ENCODE data around the gene TBCCD1. TPM values are rescaled to one million over a fixed set of nuclear protein-coding genes. Genes with fewer than 3 reads are reported as not detected.
"Not testable (repeated sequence)": the region's sequence is repeated elsewhere in the genome, so short reads cannot be mapped to it uniquely, and the experiment has no call there.

The TBCCD1 gene
- total and polyA plus RNA-seq, 10 donors, result 3.7 to 22.1 (median 12.6) TPM

GRCh38 chr3:186502138-186502948 lies 64.8 kb downstream of the TBCCD1 start:
- peaks cover 0 to 11% (median 0%) of the 10 kb centered on the region in 6 donors for H3K4me1 ChIP-seq
- no peak overlapping the region for H3K27ac ChIP-seq
- H3K9me3 ChIP-seq, result peaks cover 0 to 14% (median 2%) of the 10 kb centered on the region in 8 donors
- intact Hi-C loops (cut with DNase I; ENCODE audit: low total_unique reads), result no loop called here
- H3K36me3 ChIP-seq, result no peaks in the 10 kb centered on the region
- WGBS, 5 donors, result 49 to 58% (median 51%) methylated on average over 5 of the region's 5 CpGs
- H3K27me3 ChIP-seq (replicated peaks in 1 of 7), result peaks cover 0 to 8% (median 0%) of the 10 kb centered on the region in 7 donors
- no peak for DNase-seq
- TF ChIP-seq POLR2A (IDR thresholded peaks at IDR 0.05), result no peak
- TF ChIP-seq POLR2AphosphoS5 (IDR thresholded peaks at IDR 0.05), result no peak
- TF ChIP-seq CTCF (IDR thresholded peaks at IDR 0.05 in 8 of 11, conservative IDR thresholded peaks at IDR 0.05 in 3 of 11), result no peak
- H3K4me3 ChIP-seq, result peak overlapping the region in 2 of 8 donors; percentile 7 to 9

- WGBS, 5 donors, result 52 to 70% (median 57%) methylated on average over 3 of the region's 3 CpGs
- peaks cover 0 to 14% (median 2%) of the 10 kb centered on the region in 8 donors for H3K9me3 ChIP-seq
- H3K4me3 ChIP-seq; DNase-seq; H3K36me3 ChIP-seq; H3K27me3 ChIP-seq (replicated peaks in 1 of 7); intact Hi-C loops (cut with DNase I; ENCODE audit: low total_unique reads); H3K27ac ChIP-seq: not testable (repeated sequence)
- H3K4me1 ChIP-seq, result peaks cover 0 to 11% (median 0%) of the 10 kb centered on the region in 6 donors
These were observed 67.2 kb downstream of the TBCCD1 start for GRCh38 chr3:186499949-186500348.

- intact Hi-C loops (cut with DNase I; ENCODE audit: low total_unique reads); H3K4me3 ChIP-seq; DNase-seq; H3K27ac ChIP-seq; H3K27me3 ChIP-seq (replicated peaks in 1 of 7); H3K36me3 ChIP-seq; H3K4me1 ChIP-seq: not testable (repeated sequence)
- peaks cover 0 to 14% (median 2%) of the 10 kb centered on the region in 8 donors for H3K9me3 ChIP-seq
- 89 to 98% (median 96%) methylated on average over 2 of the region's 2 CpGs for WGBS, 5 donors
These were observed 69.1 kb downstream of the TBCCD1 start for GRCh38 chr3:186498022-186498421.

GRCh38 chr3:186497608-186498007 lies 69.5 kb downstream of the TBCCD1 start:
- intact Hi-C loops (cut with DNase I; ENCODE audit: low total_unique reads), result no loop called here
- H3K36me3 ChIP-seq, result no peaks in the 10 kb centered on the region
- no peak overlapping the region for H3K4me3 ChIP-seq
- H3K9me3 ChIP-seq, result peaks cover 0 to 14% (median 2%) of the 10 kb centered on the region in 8 donors
- no peak for DNase-seq
- H3K27me3 ChIP-seq (replicated peaks in 1 of 7), result peaks cover 0 to 3% (median 0%) of the 10 kb centered on the region in 7 donors
- no peak overlapping the region for H3K27ac ChIP-seq
- peaks cover 0 to 4% (median 0%) of the 10 kb centered on the region in 6 donors for H3K4me1 ChIP-seq
- TF ChIP-seq POLR2A (IDR thresholded peaks at IDR 0.05), result no peak
- TF ChIP-seq POLR2AphosphoS5 (IDR thresholded peaks at IDR 0.05), result no peak
- no peak for TF ChIP-seq CTCF (IDR thresholded peaks at IDR 0.05 in 8 of 11, conservative IDR thresholded peaks at IDR 0.05 in 3 of 11)
- 71 to 94% (median 89%) methylated on average over 1 to 4 of the region's 4 CpGs for WGBS, 5 donors

GRCh38 chr3:186496635-186497034 lies 70.5 kb downstream of the TBCCD1 start:
- H3K27ac ChIP-seq, result no peak overlapping the region
- H3K4me1 ChIP-seq, result peaks cover 0 to 4% (median 0%) of the 10 kb centered on the region in 6 donors
- DNase-seq, result no peak
- H3K9me3 ChIP-seq, result peaks cover 0 to 14% (median 2%) of the 10 kb centered on the region in 8 donors
- no peaks in the 10 kb centered on the region for H3K36me3 ChIP-seq
- intact Hi-C loops (cut with DNase I; ENCODE audit: low total_unique reads), result no loop called here
- no peak for TF ChIP-seq POLR2A (IDR thresholded peaks at IDR 0.05)
- no peak for TF ChIP-seq POLR2AphosphoS5 (IDR thresholded peaks at IDR 0.05)
- TF ChIP-seq CTCF (IDR thresholded peaks at IDR 0.05 in 8 of 11, conservative IDR thresholded peaks at IDR 0.05 in 3 of 11), result no peak
- no peak overlapping the region for H3K4me3 ChIP-seq
- no peaks in the 10 kb centered on the region for H3K27me3 ChIP-seq (replicated peaks in 1 of 7)
